ENCODE data around the gene SLTM.
"Not testable (repeated sequence)": the region's sequence is repeated elsewhere in the genome, so short reads cannot be mapped to it uniquely, and the experiment has no call there.

Gene SLTM

GRCh38 chr15:58926823-58927222 lies 6.7 kb downstream of the SLTM start:
- DNase-seq = no peak

GRCh38 chr15:58924327-58924726 lies 9.2 kb downstream of the SLTM start:
- DNase-seq = no peak

- no peak for DNase-seq
Observed at GRCh38 chr15:58923696-58924300, 9.7 kb downstream of the SLTM start.

GRCh38 chr15:58923284-58923683 lies 10.2 kb downstream of the SLTM start:
- DNase-seq = no peak

- no peak for DNase-seq
Observed at GRCh38 chr15:58921267-58921790, 12.2 kb downstream of the SLTM start.

- not testable (repeated sequence) for DNase-seq
Observed at GRCh38 chr15:58920447-58920846, 13.0 kb downstream of the SLTM start.

- DNase-seq = no peak
Observed at GRCh38 chr15:58919232-58919631, 14.2 kb downstream of the SLTM start.

- no peak for DNase-seq
Observed at GRCh38 chr15:58918239-58918638, 15.2 kb downstream of the SLTM start.

- DNase-seq = not testable (repeated sequence)
Observed at GRCh38 chr15:58917613-58918129, 15.8 kb downstream of the SLTM start.

- DNase-seq = no peak
Observed at GRCh38 chr15:58916962-58917361, 16.5 kb downstream of the SLTM start.

GRCh38 chr15:58910456-58910855 lies 23.0 kb downstream of the SLTM start:
- DNase-seq = no peak

GRCh38 chr15:58909616-58910015 lies 23.9 kb downstream of the SLTM start:
- DNase-seq = no peak

GRCh38 chr15:58908550-58909309 lies 24.7 kb downstream of the SLTM start:
- no peak for DNase-seq

GRCh38 chr15:58900631-58901030 lies 32.8 kb downstream of the SLTM start:
- no peak for DNase-seq

- no peak for DNase-seq
Observed at GRCh38 chr15:58898150-58898680, 35.3 kb downstream of the SLTM start.

GRCh38 chr15:58889363-58889762 lies 44.1 kb downstream of the SLTM start:
- no peak for DNase-seq

- DNase-seq = no peak
Observed at GRCh38 chr15:58886921-58887320, 46.6 kb downstream of the SLTM start.

GRCh38 chr15:58883926-58884325 lies 49.6 kb downstream of the SLTM start:
- DNase-seq = not testable (repeated sequence)

- no peak for DNase-seq
Observed at GRCh38 chr15:58882243-58882642, 51.2 kb downstream of the SLTM start.

- DNase-seq = no peak
Observed at GRCh38 chr15:58880320-58880719, 53.2 kb downstream of the SLTM start.

- DNase-seq = no peak
Observed at GRCh38 chr15:58877999-58878825, 55.3 kb downstream of the SLTM start.

- DNase-seq = no peak
Observed at GRCh38 chr15:58876306-58877106, 57.0 kb downstream of the SLTM start.

Data from stimulated activated CD4-positive, alpha-beta T cell treated with anti-CD3 and anti-CD28 coated beads, Interleukin-4, amount 100 ng/mL, for 1 hour (primary cell).